Bone marrow (tissue), 2 donors: Measurements from ENCODE around the gene AQP6.
"Not testable (repeated sequence)": the region's sequence is repeated elsewhere in the genome, so short reads cannot be mapped to it uniquely, and the experiment has no call there.

Experiments used
- DNase-seq, 2 donors: peaks; one replicate each; lab custom pipeline; 2025; lab: John Stamatoyannopoulos, UW

AQP6 gene

DNA sequence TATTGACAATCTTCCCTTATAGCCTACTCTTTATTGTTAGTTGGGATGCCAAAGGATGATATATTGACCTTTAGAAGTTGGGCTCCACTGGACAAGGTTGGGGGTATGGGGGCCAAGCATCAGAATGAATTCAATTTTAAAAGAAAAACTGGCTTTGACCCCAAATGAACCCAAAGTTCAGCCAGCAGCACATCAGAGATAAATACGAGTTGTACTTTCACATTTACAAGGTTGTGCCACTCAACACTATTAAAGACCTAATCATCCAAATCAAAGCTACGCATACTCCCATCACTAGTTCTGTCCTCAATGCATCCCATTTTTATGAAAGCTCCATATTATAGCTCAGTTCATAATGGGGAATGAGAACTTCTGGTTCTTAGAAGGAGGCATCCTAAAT, 16.7 kb downstream of the AQP6 start:
- not testable (repeated sequence) for DNase-seq

GRCh38 chr12:49990273-49990672, 17.5 kb downstream of the AQP6 start:
- no peak for DNase-seq

GRCh38 chr12:49998453-49998852, 25.7 kb downstream of the AQP6 start:
- DNase-seq = no peak

DNA sequence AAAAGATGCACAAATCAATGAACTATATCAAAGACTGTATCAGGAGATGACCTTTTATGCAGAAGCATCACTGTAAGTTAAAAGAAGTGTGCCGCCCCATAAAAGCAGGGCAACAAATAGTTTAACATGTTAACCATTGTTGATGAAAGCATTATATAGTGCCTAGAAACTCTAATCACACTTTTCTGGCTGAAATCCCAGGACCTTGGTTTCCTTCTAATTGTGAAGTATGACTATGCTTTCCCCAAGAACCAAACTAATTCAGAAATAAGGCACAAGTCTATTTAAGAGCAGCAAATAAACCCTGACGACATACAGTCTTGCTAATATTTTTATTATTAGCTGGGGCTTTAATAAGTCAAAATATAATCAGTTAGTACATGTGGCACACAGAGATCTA, 30.8 kb downstream of the AQP6 start:
- DNase-seq = no peak

GRCh38 chr12:50004696-50005095, 31.9 kb downstream of the AQP6 start:
- DNase-seq = no peak

- no peak for DNase-seq
These were observed 32.4 kb downstream of the AQP6 start for GRCh38 chr12:50005175-50005574.

DNA sequence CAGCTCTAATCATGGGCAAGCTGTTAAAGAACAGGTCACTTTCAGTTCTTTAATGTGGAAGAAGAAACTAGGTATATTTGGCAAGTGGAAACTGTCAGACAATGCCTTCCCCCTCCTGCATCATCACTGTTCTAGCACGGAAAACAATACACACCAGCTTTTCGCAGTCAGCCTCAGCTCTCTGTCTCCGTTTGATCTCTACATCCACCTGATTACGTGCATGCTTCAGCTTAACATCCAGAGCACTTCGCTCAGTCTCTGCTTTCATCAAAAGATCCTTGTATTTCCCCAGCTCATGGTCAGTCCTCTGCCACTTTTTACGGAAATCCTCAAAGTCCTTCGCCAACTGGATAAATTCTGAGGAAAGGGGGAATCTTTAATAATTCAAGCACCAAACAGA, 33.5 kb downstream of the AQP6 start:
- no peak for DNase-seq

DNA sequence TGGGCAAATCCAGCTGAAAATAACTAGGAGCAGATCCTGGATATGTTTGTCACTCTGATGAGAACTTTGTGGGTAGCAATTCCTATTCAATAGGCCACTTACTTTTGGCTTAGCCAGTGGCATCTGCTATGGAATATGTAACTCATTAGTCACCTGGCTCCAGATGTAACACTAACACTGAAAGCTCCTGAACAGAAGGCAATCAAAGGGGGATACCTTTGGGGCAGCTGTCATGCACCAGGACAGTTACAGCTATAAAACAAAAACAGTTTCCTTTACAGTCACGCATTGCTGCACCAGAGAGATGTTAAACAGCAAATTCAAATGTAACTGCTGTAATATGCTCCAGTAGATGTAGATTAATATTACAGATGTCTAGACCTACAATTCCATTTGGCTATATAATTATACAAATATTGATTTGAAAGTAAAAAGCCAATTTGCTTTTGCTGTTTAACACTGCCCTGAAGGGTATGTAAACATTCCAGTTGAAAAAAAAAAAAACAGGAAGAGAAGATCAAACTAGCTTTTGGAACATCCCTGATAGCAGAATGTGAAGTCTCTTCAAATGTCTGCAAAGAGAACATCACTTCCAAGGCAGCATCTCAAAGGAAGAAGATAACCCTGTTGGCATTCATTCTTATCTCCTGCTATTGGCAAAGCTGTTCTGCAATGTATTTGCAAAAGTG, 34.2 kb downstream of the AQP6 start:
- no peak for DNase-seq

GRCh38 chr12:50013361-50014147, 40.8 kb downstream of the AQP6 start:
- no peak for DNase-seq

- DNase-seq = no peak
These were observed 41.6 kb downstream of the AQP6 start for GRCh38 chr12:50014342-50014741.

GRCh38 chr12:50016501-50017475, 44.0 kb downstream of the AQP6 start:
- DNase-seq = no peak

DNA sequence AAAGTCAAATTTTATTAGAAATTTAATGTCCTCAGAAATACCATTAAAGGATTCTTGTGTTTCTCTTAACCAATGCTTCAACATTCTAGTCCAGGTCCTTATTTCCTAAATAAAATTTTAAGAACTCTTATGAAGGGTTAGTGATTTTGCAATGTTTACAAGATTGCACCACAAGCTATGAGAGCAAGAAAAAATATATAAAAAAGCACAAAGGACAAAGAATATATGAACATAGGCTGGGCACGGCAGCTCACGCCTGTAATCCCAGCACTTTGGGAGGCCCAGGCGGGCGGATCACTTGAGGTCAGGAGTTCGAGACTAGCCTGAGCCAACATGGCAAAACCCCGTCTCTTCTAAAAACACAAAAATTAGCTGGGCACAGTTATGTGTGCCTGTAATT, 44.9 kb downstream of the AQP6 start:
- no peak for DNase-seq

GRCh38 chr12:50018154-50018553, 45.4 kb downstream of the AQP6 start:
- DNase-seq = no peak

DNA sequence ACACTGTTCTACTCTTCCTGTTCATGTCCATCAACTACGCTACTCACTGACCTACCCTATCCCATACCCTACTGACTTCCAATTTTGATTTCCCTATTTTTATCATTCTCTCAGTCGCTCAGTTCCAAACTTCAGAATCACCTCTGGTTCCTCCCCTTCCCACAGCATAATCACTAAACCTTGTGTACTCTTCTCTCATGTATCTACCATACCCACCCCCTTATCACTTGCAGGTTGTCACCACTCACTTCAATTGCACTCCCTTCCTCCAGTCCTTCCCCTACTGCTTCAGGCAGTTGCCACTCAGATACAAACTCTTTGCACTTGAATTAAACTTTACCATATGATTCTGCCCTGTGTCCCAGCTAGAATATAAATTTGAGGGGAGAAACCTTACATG, 46.2 kb downstream of the AQP6 start:
- DNase-seq = no peak

GRCh38 chr12:50019524-50019923, 46.8 kb downstream of the AQP6 start:
- DNase-seq = no peak

DNA sequence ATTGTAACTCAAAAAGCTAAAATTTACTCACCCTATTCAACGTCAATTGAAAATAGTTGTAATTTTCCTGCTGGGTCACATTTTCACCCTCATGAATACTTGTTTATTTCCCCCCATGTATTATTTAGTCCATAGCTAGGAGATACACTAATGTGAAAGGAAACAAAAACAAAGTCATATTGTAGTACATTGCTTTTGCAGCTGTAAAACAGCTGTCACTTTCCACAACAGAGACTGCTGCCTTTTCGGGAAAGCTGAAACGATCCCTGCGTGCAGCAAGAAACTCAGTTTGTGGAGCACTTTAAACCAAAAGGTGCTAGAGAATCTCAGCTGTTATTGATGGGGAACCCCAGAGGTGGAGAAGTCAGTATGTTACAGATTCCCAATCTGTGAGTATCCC, 48.3 kb downstream of the AQP6 start:
- DNase-seq = no peak

DNA sequence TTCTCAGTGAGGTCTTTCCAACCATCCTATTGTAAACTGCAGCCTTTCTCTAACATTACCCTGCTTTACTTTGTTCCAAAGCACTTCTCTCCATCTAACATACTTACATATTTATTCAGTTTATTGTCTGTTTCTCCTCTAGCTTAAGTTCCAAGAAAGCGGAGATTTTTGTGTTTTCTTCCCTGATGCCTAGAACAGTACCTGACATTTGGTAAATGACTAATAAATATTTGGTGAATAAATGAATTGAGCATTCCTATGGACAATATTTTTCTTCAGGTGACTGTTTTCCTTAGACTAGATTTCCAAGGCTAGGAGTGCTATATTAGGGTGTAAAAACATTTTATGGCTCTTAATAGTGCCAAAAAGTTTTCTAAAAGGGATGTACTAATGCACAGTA, 50.2 kb downstream of the AQP6 start:
- no peak for DNase-seq

DNA sequence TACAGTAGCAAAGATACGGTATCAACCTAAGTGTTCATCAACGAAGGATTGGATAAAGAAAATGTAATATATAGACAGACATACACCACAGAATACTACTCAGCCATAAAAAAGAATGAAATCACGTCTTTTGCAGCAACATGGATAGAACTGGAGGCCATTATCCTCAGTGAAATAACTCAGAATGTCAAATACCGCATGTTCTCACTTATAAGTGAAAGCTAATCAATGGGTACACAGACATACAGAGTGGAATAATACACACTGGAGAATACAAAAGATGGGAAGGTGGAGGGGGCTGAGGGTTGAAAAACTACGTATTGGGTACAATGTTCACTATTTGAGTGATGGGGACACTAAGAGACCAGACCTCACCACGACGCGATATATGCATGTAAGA, 51.5 kb downstream of the AQP6 start:
- no peak for DNase-seq

DNA sequence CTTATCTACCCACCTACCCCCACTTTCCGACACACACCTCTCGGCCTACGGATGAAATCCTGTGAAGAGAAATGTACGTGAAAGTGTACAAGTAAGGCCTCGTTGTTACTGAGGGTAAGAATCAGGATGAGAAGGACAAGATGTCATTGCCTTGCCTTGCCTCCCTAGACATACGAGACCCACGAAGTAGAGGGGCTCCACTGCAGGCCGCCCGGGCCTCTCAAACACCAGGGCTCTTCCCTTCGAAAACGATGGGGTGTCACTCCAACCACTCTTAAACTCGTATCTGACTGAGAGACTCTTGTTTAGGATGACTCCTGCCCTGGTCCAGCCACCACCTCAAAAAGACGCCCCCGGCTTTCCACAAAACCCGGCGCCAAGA, 52.0 kb downstream of the AQP6 start:
- no peak for DNase-seq

DNA sequence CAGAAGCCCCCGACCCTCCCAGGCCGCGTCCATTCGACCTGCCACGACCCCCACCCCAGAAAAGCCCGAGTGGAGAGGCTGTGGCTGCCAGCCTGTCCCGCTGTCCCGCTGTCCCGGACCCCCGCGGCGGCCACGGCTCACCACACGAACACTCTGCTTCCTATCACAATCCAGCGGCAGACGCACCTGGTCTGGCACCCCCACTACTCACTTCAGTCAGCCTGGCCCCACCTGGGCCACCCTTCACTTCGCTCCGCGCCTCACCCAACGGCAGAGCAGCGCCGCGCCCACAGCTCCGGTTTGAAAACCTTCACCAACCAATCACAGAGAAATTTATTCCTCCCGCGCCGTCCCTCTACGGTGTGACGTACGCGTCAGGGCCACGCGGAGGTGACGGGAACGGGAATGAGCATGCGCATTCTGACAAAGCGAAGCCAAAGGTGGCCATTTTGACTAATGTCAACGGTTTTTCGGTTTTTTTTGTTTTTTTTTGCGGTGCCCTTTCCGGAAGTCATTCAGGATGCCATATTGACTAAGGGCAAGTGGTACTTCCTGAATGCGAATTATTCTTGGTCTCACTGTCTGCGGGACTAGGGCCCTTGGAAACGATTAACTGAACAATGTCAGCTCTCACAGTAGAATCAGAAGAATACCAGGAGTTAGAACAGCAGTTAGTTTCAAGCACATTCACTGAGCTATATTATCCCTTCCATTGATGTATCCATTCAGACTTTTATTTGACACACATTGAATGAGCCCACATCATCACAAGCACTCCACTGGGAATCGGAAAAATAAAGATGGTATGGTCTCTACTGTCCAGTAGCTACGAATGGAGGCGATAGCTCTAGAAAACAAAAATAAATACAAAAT, 52.7 kb downstream of the AQP6 start, which contains the start of gene RACGAP1:
Gene RACGAP1 (minus strand): TSS at position 308 of the 873 bp plus-strand sequence. CDS start 8,779 bp downstream, outside the sequence.
- peak; percentile 66 to 96 for DNase-seq

DNA sequence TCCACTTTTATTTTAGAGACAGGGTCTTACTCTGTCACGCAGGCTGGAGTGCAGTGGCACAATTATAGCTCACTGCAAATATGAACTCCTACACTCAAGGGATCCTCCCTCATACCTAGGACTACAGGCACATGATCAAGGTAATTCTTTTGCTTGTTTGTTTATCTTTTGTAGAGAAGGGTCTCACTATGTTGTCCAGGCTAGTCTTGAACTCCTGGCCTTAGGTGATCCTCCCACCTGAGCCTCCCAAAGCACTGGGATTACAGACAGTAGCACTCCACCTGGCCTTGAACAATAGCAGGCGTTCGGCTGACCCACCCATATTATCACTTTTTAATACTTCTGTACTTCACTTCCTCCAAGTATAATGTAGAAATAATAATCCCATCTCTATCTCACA, 53.9 kb downstream of the AQP6 start:
- DNase-seq = no peak
